SK-N-SH (cell line): Measurements from ENCODE around the gene UBLCP1. TPM values are rescaled to one million over a fixed set of nuclear protein-coding genes. Genes with fewer than 3 reads are reported as not detected.

Experiments used
- CTCF ChIA-PET: fragments of 300-600, 350-600 bp; formaldehyde crosslinking; extraction: SDS; loops from one replicate; lab custom pipeline; 2021; lab: Yijun Ruan, JAX
- POLR2A ChIA-PET: fragments of 350-600 bp; sonication (Branson Sonifier 250); formaldehyde crosslinking; extraction: SDS; loops from one replicate; lab custom pipeline; 2020; ENCODE audit warnings: antibody characterized with exemption, inconsistent platforms; lab: Yijun Ruan, JAX
- DNase-seq: peaks from one replicate; pipeline ENCODE4 v3.0.0; 2012
- H2AFZ ChIP-seq: fragments of 200-600 bp; sonication (generic); 2 replicates; pipeline ENCODE4 v1.8.1; 2016; ENCODE audit warnings: antibody characterized with exemption, mild to moderate bottlenecking, low read depth
- H3F3A ChIP-seq: fragments of 200-600 bp; sonication (generic); replicated peaks from 2 replicates; pipeline ENCODE3; 2016; ENCODE audit warnings: antibody characterized with exemption, mild to moderate bottlenecking; ENCODE audit not compliant: insufficient read depth
- H3K27ac ChIP-seq, 2 experiments: fragments of 200-500 bp in 1 of 2; fragments of 200-600 bp in 1 of 2; sonication (Bioruptor generic) in 1 of 2; sonication (generic), shearing (Covaris generic) in 1 of 2; 2 replicates each; pipeline versions ENCODE4 v1.5.1 to v1.6.1; 2014 to 2016; ENCODE audit warnings: low read depth in 2 of 2, inconsistent platforms in 1 of 2, low read length in 1 of 2, mild to moderate bottlenecking in 1 of 2, mixed read lengths in 1 of 2
- H3K27me3 ChIP-seq: fragments of 200-600 bp; sonication (generic), shearing (Covaris generic); 2 replicates; pipeline ENCODE4 v1.6.1; 2016; ENCODE audit warnings: mixed run types; ENCODE audit not compliant: insufficient read depth
- H3K36me3 ChIP-seq, 2 experiments: fragments of 200-500 bp in 1 of 2; fragments of 200-600 bp in 1 of 2; sonication (Bioruptor generic) in 1 of 2; sonication (generic) in 1 of 2; replicated peaks in 1 of 2; 2 replicates each; pipeline versions ENCODE3 to v1.5.1; 2014 to 2016; ENCODE audit warnings: low read length in 1 of 2, mild to moderate bottlenecking in 1 of 2; ENCODE audit not compliant: insufficient read depth in 2 of 2, control insufficient read depth in 1 of 2
- H3K4me1 ChIP-seq, 2 experiments: fragments of 200-500 bp in 1 of 2; fragments of 200-600 bp in 1 of 2; sonication (Bioruptor generic) in 1 of 2; sonication (generic), shearing (Covaris generic) in 1 of 2; 2 replicates each; pipeline versions ENCODE4 v1.5.1 to v1.6.1; 2014 to 2016; ENCODE audit warnings: low read depth in 1 of 2, low read length in 1 of 2, mixed run types in 1 of 2; ENCODE audit not compliant: insufficient read depth in 2 of 2, control insufficient read depth in 1 of 2
- H3K4me2 ChIP-seq: fragments of 200-600 bp; sonication (generic), shearing (Covaris generic); 2 replicates; pipeline ENCODE4 v1.6.1; 2017; ENCODE audit warnings: mixed run types
- H3K4me3 ChIP-seq, 2 experiments: fragments of 200-500 bp in 1 of 2; fragments of 200-600 bp in 1 of 2; sonication (Bioruptor generic) in 1 of 2; sonication (generic), shearing (Covaris generic) in 1 of 2; 2 replicates each; pipeline versions ENCODE4 v1.5.1 to v1.8.1; 2014 to 2016; ENCODE audit warnings: low read depth in 2 of 2, inconsistent platforms in 1 of 2, low read length in 1 of 2, mild to moderate bottlenecking in 1 of 2, mixed read lengths in 1 of 2, moderate library complexity in 1 of 2
- H3K79me2 ChIP-seq: fragments of 200-600 bp; sonication (generic); 2 replicates; pipeline ENCODE4 v1.8.1; 2017; ENCODE audit warnings: mild to moderate bottlenecking; ENCODE audit not compliant: insufficient read depth
- H3K9ac ChIP-seq: fragments of 200-600 bp; sonication (generic); 2 replicates; pipeline ENCODE4 v1.6.1; 2017; ENCODE audit warnings: mixed run types
- H3K9me2 ChIP-seq: fragments of 200-600 bp; sonication (generic); 2 replicates; pipeline ENCODE4 v1.6.1; 2017; ENCODE audit warnings: mixed run types
- H3K9me3 ChIP-seq: fragments of 200-600 bp; sonication (generic); 2 replicates; pipeline ENCODE4 v1.6.1; 2017; ENCODE audit warnings: mixed run types, mild to moderate bottlenecking, moderate library complexity
- H4K20me1 ChIP-seq: fragments of 200-600 bp; sonication (generic); 2 replicates; pipeline ENCODE4 v1.6.1; 2017; ENCODE audit warnings: mild to moderate bottlenecking, mixed run types; ENCODE audit not compliant: insufficient read depth
- ELF1 ChIP-seq: IDR thresholded peaks from 2 replicates; pipeline ENCODE4 v1.4.0; 2012
- EP300 ChIP-seq, 2 experiments: IDR thresholded peaks; 2 replicates each; pipeline versions ENCODE4 v1.4.0 to v1.6.1; 2012; ENCODE audit warnings: borderline replicate concordance in 1 of 2, low read depth in 1 of 2, low read length in 1 of 2
- EZH2phosphoT487 ChIP-seq: fragments of 200-600 bp; sonication (generic); IDR thresholded peaks from 2 replicates; pipeline ENCODE4 v1.6.1; 2017; ENCODE audit warnings: low read depth, mixed run types, mild to moderate bottlenecking, antibody characterized with exemption, moderate library complexity, borderline replicate concordance
- FOSL2 ChIP-seq: IDR thresholded peaks from 2 replicates; pipeline ENCODE4 v1.4.0; 2012; ENCODE audit warnings: low read depth, mild to moderate bottlenecking, moderate library complexity, borderline replicate concordance
- FOXJ3 ChIP-seq: sonication (generic); formaldehyde crosslinking; IDR thresholded peaks from 2 replicates; pipeline ENCODE4 v1.5.1; 2020; ENCODE audit warnings: mild to moderate bottlenecking, missing genetic modification reagents
- FOXM1 ChIP-seq: IDR thresholded peaks from 2 replicates; pipeline ENCODE4 v1.4.0; 2012; ENCODE audit warnings: low read depth, mild to moderate bottlenecking
- JUND ChIP-seq: IDR thresholded peaks from 2 replicates; pipeline ENCODE4 v1.4.0; 2012
- MXI1 ChIP-seq: IDR thresholded peaks from 2 replicates; pipeline ENCODE4 v1.6.1; 2012; ENCODE audit warnings: mild to moderate bottlenecking, low read depth, low read length, improper control_type of control experiment
- NFIC ChIP-seq: IDR thresholded peaks from 2 replicates; pipeline ENCODE4 v1.4.0; 2012; ENCODE audit warnings: borderline replicate concordance
- NRF1 ChIP-seq: IDR thresholded peaks from 2 replicates; pipeline ENCODE4 v1.6.1; 2012; ENCODE audit warnings: low read depth, mild to moderate bottlenecking, low read length
- RCOR1 ChIP-seq: fragments of 150-350 bp; IDR thresholded peaks from 2 replicates; pipeline ENCODE4 v1.6.1; 2017; ENCODE audit warnings: antibody characterized with exemption, low read length
- RFX5 ChIP-seq: IDR thresholded peaks from 2 replicates; pipeline ENCODE4 v1.6.1; 2012; ENCODE audit warnings: mild to moderate bottlenecking, improper control_type of control experiment, low read length
- RXRA ChIP-seq: IDR thresholded peaks from 2 replicates; pipeline ENCODE4 v1.4.0; 2012; ENCODE audit warnings: low read depth, mild to moderate bottlenecking, borderline replicate concordance
- SIN3A ChIP-seq: IDR thresholded peaks from 2 replicates; pipeline ENCODE4 v1.6.1; 2012; ENCODE audit warnings: low read depth, mild to moderate bottlenecking, low read length, moderate library complexity, borderline replicate concordance
- YY1 ChIP-seq: IDR thresholded peaks from 2 replicates; pipeline ENCODE4 v1.4.0; 2012; ENCODE audit warnings: low read depth, mild to moderate bottlenecking
- WGBS: methylation state at CpG from one replicate; pipeline ENCODE4 v1.1.6; 2017; ENCODE audit warnings: low lambda C conversion rate; 5-methylcytosine and 5-hydroxymethylcytosine counted together
- polyA plus RNA-seq, 3 experiments: library from polyadenylated mRNA; depleted of rRNA; stranded (reverse); fragments of >200 nt; gene quantifications; 2 replicates each; pipeline ENCODE4 v1.2.3, GENCODE V29; 2012
- TF ChIP-seq, protein P1 (sequence below): IDR thresholded peaks from 2 replicates; pipeline ENCODE4 v1.6.1; 2012; ENCODE audit warnings: mild to moderate bottlenecking, low read depth, low read length, moderate library complexity
- TF ChIP-seq, protein P2 (sequence below): IDR thresholded peaks from 2 replicates; pipeline ENCODE4 v1.4.0; 2012; ENCODE audit warnings: low read depth
- TF ChIP-seq, protein P3 (sequence below): fragments of 150-350 bp; IDR thresholded peaks from 2 replicates; pipeline ENCODE4 v1.6.1; 2017; ENCODE audit warnings: antibody characterized with exemption, low read length, low read depth, borderline replicate concordance

UBLCP1 gene
- polyA plus RNA-seq, 1 of the 3 experiments (the other 2 are of a cell fraction): 13.8 TPM

DNA sequence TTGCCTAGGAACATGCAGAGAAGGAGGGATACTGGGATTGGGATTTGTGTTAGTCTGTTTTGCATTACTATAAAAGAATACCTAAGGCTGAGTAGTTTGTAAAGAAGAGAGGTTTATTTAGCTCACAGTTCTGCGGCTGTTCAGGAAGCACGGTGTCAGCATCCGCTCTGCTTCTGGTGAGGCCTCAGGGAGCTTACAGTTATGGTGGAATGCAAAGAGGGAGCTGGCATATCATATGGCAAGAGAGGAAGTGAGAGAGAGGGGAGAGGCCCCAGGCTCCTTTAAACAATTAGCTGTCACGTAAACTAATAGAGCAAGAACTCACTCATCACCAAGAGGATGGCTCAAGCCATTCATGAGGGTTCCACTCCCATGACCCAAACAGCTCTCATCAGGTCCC lies 40.2 kb downstream of the UBLCP1 start:
- no peaks in the 10 kb centered on the region for H3K79me2 ChIP-seq
- no peak for TF ChIP-seq RCOR1
- TF ChIP-seq, protein P1, sequence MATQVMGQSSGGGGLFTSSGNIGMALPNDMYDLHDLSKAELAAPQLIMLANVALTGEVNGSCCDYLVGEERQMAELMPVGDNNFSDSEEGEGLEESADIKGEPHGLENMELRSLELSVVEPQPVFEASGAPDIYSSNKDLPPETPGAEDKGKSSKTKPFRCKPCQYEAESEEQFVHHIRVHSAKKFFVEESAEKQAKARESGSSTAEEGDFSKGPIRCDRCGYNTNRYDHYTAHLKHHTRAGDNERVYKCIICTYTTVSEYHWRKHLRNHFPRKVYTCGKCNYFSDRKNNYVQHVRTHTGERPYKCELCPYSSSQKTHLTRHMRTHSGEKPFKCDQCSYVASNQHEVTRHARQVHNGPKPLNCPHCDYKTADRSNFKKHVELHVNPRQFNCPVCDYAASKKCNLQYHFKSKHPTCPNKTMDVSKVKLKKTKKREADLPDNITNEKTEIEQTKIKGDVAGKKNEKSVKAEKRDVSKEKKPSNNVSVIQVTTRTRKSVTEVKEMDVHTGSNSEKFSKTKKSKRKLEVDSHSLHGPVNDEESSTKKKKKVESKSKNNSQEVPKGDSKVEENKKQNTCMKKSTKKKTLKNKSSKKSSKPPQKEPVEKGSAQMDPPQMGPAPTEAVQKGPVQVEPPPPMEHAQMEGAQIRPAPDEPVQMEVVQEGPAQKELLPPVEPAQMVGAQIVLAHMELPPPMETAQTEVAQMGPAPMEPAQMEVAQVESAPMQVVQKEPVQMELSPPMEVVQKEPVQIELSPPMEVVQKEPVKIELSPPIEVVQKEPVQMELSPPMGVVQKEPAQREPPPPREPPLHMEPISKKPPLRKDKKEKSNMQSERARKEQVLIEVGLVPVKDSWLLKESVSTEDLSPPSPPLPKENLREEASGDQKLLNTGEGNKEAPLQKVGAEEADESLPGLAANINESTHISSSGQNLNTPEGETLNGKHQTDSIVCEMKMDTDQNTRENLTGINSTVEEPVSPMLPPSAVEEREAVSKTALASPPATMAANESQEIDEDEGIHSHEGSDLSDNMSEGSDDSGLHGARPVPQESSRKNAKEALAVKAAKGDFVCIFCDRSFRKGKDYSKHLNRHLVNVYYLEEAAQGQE: no peak
- TF ChIP-seq YY1: no peak
- no peak for TF ChIP-seq EZH2phosphoT487
- TF ChIP-seq, protein P2, sequence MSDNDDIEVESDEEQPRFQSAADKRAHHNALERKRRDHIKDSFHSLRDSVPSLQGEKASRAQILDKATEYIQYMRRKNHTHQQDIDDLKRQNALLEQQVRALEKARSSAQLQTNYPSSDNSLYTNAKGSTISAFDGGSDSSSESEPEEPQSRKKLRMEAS: no peak
- no peak for TF ChIP-seq EP300 (IDR thresholded peaks at IDR 0.05; ENCODE audit: borderline replicate concordance in 1 of 2, low read depth in 1 of 2, low read length in 1 of 2)
- no peak for TF ChIP-seq FOSL2
- no peak for TF ChIP-seq RFX5
- TF ChIP-seq SIN3A: no peak
- TF ChIP-seq RXRA: no peak
- no peak for TF ChIP-seq MXI1
- TF ChIP-seq ELF1: no peak
- no peak for TF ChIP-seq FOXM1
- TF ChIP-seq FOXJ3 (CRISPR knock-in tag): no peak
- TF ChIP-seq JUND: no peak
- TF ChIP-seq NRF1: no peak
- no peak for TF ChIP-seq NFIC
- TF ChIP-seq, protein P3, sequence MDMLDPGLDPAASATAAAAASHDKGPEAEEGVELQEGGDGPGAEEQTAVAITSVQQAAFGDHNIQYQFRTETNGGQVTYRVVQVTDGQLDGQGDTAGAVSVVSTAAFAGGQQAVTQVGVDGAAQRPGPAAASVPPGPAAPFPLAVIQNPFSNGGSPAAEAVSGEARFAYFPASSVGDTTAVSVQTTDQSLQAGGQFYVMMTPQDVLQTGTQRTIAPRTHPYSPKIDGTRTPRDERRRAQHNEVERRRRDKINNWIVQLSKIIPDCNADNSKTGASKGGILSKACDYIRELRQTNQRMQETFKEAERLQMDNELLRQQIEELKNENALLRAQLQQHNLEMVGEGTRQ: no peak

More for the DNA sequence above, 40.2 kb downstream of the UBLCP1 start:
- no peak for DNase-seq
- ChIA-PET CTCF (no interaction called here), POLR2A (no interaction called here)
- Histone ChIP-seq H4K20me1 (no peaks in the 10 kb centered on the region), H3K36me3 (no peaks in the 10 kb centered on the region), H3K27ac (no peak overlapping the region), H3K9ac (no peak overlapping the region), H3K27me3 (no peaks in the 10 kb centered on the region), H3K9me3 (peaks cover 11% of the 10 kb centered on the region; the same call in 1 of the 2 replicates), H2AFZ (no peak overlapping the region), H3K4me3 (no peak overlapping the region), H3K4me1 (no peaks in the 10 kb centered on the region), H3K9me2 (no peaks in the 10 kb centered on the region), H3K4me2 (no peak overlapping the region), H3F3A (no peaks in the 10 kb centered on the region)
- 84% methylated on average over 4 of the region's 4 CpGs for WGBS
